Prostate gland (tissue), 2 donors: ENCODE measurements around the gene P2RY4.
"Not testable (repeated sequence)": the region's sequence is repeated elsewhere in the genome, so short reads cannot be mapped to it uniquely, and the experiment has no call there.

Experiments
- CTCF ChIP-seq, 4 experiments: fragments of 200-600 bp in 2 of 4; fragments of 450-650 bp in 2 of 4; sonication (generic) in 2 of 4; IDR thresholded peaks; 1 replicate in 3 of 4; 2 replicates in 1 of 4; pipeline ENCODE4 v1.5.1; 2016 to 2019; ENCODE audit warnings: antibody characterized with exemption in 4 of 4, mild to moderate bottlenecking in 2 of 4, moderate library complexity in 2 of 4
- POLR2A ChIP-seq: fragments of 450-650 bp; IDR thresholded peaks from one replicate; pipeline ENCODE4 v1.6.1; 2016; ENCODE audit warnings: antibody characterized with exemption, mild to moderate bottlenecking
- POLR2AphosphoS5 ChIP-seq: sonication (generic); formaldehyde crosslinking; IDR thresholded peaks from one replicate; pipeline ENCODE4 v1.6.1; 2017; ENCODE audit warnings: antibody characterized with exemption

GRCh38 chrX:70274029-70274428 is 14.0 kb upstream of the P2RY4 start:
- not testable (repeated sequence) for TF ChIP-seq POLR2A; CTCF (IDR thresholded peaks at IDR 0.05); POLR2AphosphoS5
